NCI-H460 (cell line): Measurements from ENCODE around the gene ZNF507. TPM values are rescaled to one million over a fixed set of nuclear protein-coding genes. Genes with fewer than 3 reads are reported as not detected.
"Not testable (repeated sequence)": the region's sequence is repeated elsewhere in the genome, so short reads cannot be mapped to it uniquely, and the experiment has no call there.

Experiments used
- DNase-seq: peaks from one replicate; pipeline ENCODE4 v3.0.0-alpha.2; 2016; ENCODE audit warnings: low read depth; ENCODE audit errors: extremely low read depth
- total RNA-seq: library from RNA; depleted of rRNA; stranded (reverse); fragments of >200 nt; shearing (Covaris generic); gene quantifications from 2 replicates; pipeline ENCODE4 v1.2.3, GENCODE V29; 2014

Gene ZNF507
- total RNA-seq, 1 experiment from 2014 or later, result 10.4 TPM

GRCh38 chr19:32363632-32364031 lies 18.2 kb downstream of the ZNF507 start:
- DNase-seq, result no peak

- DNase-seq, result no peak
These were observed 18.6 kb downstream of the ZNF507 start for GRCh38 chr19:32364040-32364439.

GRCh38 chr19:32367063-32367462 lies 21.7 kb downstream of the ZNF507 start:
- no peak for DNase-seq

- no peak for DNase-seq
These were observed 22.6 kb downstream of the ZNF507 start for GRCh38 chr19:32367948-32368536.

- no peak for DNase-seq
These were observed 23.4 kb downstream of the ZNF507 start for GRCh38 chr19:32368787-32369186.

GRCh38 chr19:32372726-32373517 lies 27.5 kb downstream of the ZNF507 start:
- peak; percentile 15 for DNase-seq

- DNase-seq, result peak; percentile 90
These were observed 28.3 kb downstream of the ZNF507 start for GRCh38 chr19:32373585-32374295.

- not testable (repeated sequence) for DNase-seq
These were observed 29.0 kb downstream of the ZNF507 start for GRCh38 chr19:32374362-32374761.

- peak; percentile 14 for DNase-seq
These were observed 31.7 kb downstream of the ZNF507 start for GRCh38 chr19:32377088-32377487.

- DNase-seq, result no peak
These were observed 34.9 kb downstream of the ZNF507 start for GRCh38 chr19:32380269-32380668.

- DNase-seq, result no peak
These were observed 42.4 kb downstream of the ZNF507 start for GRCh38 chr19:32387701-32388392.

- DNase-seq, result no peak
These were observed 43.0 kb downstream of the ZNF507 start for GRCh38 chr19:32388393-32388855.

GRCh38 chr19:32392901-32393300 lies 47.5 kb downstream of the ZNF507 start:
- no peak for DNase-seq

GRCh38 chr19:32396046-32396652 lies 50.7 kb downstream of the ZNF507 start:
- DNase-seq, result no peak

- DNase-seq, result no peak
These were observed 52.3 kb downstream of the ZNF507 start for GRCh38 chr19:32397671-32398101.

- no peak for DNase-seq
These were observed 56.6 kb downstream of the ZNF507 start for GRCh38 chr19:32401992-32402391.

GRCh38 chr19:32403291-32403995 lies 58.0 kb downstream of the ZNF507 start:
- DNase-seq, result no peak

GRCh38 chr19:32404213-32404932 lies 59.0 kb downstream of the ZNF507 start:
- DNase-seq, result no peak

- no peak for DNase-seq
These were observed 59.6 kb downstream of the ZNF507 start for GRCh38 chr19:32404933-32405430.
